ENCODE data around the gene BBS9.

The BBS9 gene

GRCh38 chr7:33432821-33433220 lies 303.5 kb downstream of the BBS9 start:
- H3K27me3 Mint-ChIP-seq (ENCODE audit: low read depth): no peaks in the 10 kb centered on the region
- H3K9me3 Mint-ChIP-seq: no peaks in the 10 kb centered on the region
- no peak overlapping the region for H3K4me3 Mint-ChIP-seq

GRCh38 chr7:33433357-33433756 lies 304.0 kb downstream of the BBS9 start:
- no peak for DNase-seq (ENCODE audit: low spot score)
- Mint-ChIP-seq H3K27ac (no peak overlapping the region), H3K27me3 (ENCODE audit: low read depth) (no peaks in the 10 kb centered on the region), H3K4me3 (no peak overlapping the region), H3K4me1 (ENCODE audit: low read depth) (no peaks in the 10 kb centered on the region), H3K36me3 (ENCODE audit: low read depth) (no peaks in the 10 kb centered on the region), H3K9me3 (no peaks in the 10 kb centered on the region)

More at GRCh38 chr7:33432821-33433220, 303.5 kb downstream of the BBS9 start:
- H3K36me3 Mint-ChIP-seq (ENCODE audit: low read depth): no peaks in the 10 kb centered on the region
- H3K27ac Mint-ChIP-seq: no peak overlapping the region
- no peaks in the 10 kb centered on the region for H3K4me1 Mint-ChIP-seq (ENCODE audit: low read depth)
- no peak for DNase-seq (ENCODE audit: low spot score)

GRCh38 chr7:33444511-33444910 lies 315.1 kb downstream of the BBS9 start:
- Mint-ChIP-seq H3K4me1 (ENCODE audit: low read depth) (no peaks in the 10 kb centered on the region), H3K27me3 (ENCODE audit: low read depth) (no peaks in the 10 kb centered on the region), H3K36me3 (ENCODE audit: low read depth) (no peaks in the 10 kb centered on the region), H3K4me3 (no peak overlapping the region), H3K27ac (no peak overlapping the region), H3K9me3 (no peaks in the 10 kb centered on the region)
- no peak for DNase-seq (ENCODE audit: low spot score)

GRCh38 chr7:33446551-33446950 lies 317.2 kb downstream of the BBS9 start:
- Mint-ChIP-seq H3K27me3 (ENCODE audit: low read depth) (no peaks in the 10 kb centered on the region), H3K27ac (no peak overlapping the region), H3K4me3 (no peak overlapping the region), H3K9me3 (no peaks in the 10 kb centered on the region), H3K36me3 (ENCODE audit: low read depth) (no peaks in the 10 kb centered on the region), H3K4me1 (ENCODE audit: low read depth) (no peaks in the 10 kb centered on the region)
- no peak for DNase-seq (ENCODE audit: low spot score)

DNA sequence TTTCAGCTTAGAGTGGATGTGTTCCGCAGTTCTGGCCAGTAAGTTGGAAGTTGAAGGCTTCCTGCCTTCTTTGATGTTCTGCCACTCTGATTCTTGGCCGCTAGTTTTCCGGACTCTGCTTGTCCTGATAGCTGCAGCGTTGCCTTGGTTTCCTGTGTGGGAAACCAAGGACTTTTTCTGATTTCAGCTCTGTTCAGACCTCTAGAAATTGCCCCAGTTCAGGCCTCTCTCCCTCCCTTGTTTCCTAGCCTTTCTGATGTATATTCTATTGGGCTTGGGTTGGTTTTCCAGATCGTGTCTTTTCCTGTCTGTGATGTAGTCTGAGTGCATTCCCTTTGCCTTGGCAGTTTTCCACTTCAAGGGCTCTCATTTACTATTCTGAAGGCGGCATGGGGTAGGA lies 318.7 kb downstream of the BBS9 start:
- no peaks in the 10 kb centered on the region for H3K27me3 Mint-ChIP-seq (ENCODE audit: low read depth)
- no peaks in the 10 kb centered on the region for H3K36me3 Mint-ChIP-seq (ENCODE audit: low read depth)
- no peak overlapping the region for H3K27ac Mint-ChIP-seq
- no peaks in the 10 kb centered on the region for H3K4me1 Mint-ChIP-seq (ENCODE audit: low read depth)
- H3K9me3 Mint-ChIP-seq: no peaks in the 10 kb centered on the region
- H3K4me3 Mint-ChIP-seq: no peak overlapping the region
- DNase-seq (ENCODE audit: low spot score): no peak

GRCh38 chr7:33449847-33450246 lies 320.5 kb downstream of the BBS9 start:
- DNase-seq (ENCODE audit: low spot score): no peak
- Mint-ChIP-seq H3K27me3 (ENCODE audit: low read depth) (no peaks in the 10 kb centered on the region), H3K27ac (no peak overlapping the region), H3K4me1 (ENCODE audit: low read depth) (no peaks in the 10 kb centered on the region), H3K4me3 (no peak overlapping the region), H3K9me3 (no peaks in the 10 kb centered on the region), H3K36me3 (ENCODE audit: low read depth) (no peaks in the 10 kb centered on the region)

GRCh38 chr7:33452805-33453502 lies 323.6 kb downstream of the BBS9 start:
- Mint-ChIP-seq H3K9me3 (no peaks in the 10 kb centered on the region), H3K4me1 (ENCODE audit: low read depth) (no peaks in the 10 kb centered on the region), H3K27me3 (ENCODE audit: low read depth) (no peaks in the 10 kb centered on the region), H3K27ac (no peak overlapping the region), H3K36me3 (ENCODE audit: low read depth) (no peaks in the 10 kb centered on the region), H3K4me3 (no peak overlapping the region)
- no peak for DNase-seq (ENCODE audit: low spot score)

- H3K36me3 Mint-ChIP-seq (ENCODE audit: low read depth): no peaks in the 10 kb centered on the region
Observed at GRCh38 chr7:33457039-33457438, 327.7 kb downstream of the BBS9 start.

GRCh38 chr7:33458581-33458980 lies 329.2 kb downstream of the BBS9 start:
- Mint-ChIP-seq H3K27me3 (ENCODE audit: low read depth) (no peaks in the 10 kb centered on the region), H3K4me3 (no peak overlapping the region), H3K4me1 (ENCODE audit: low read depth) (no peaks in the 10 kb centered on the region), H3K36me3 (ENCODE audit: low read depth) (no peaks in the 10 kb centered on the region), H3K9me3 (no peaks in the 10 kb centered on the region), H3K27ac (no peak overlapping the region)
- DNase-seq (ENCODE audit: low spot score): no peak

More at GRCh38 chr7:33457039-33457438, 327.7 kb downstream of the BBS9 start:
- no peak overlapping the region for H3K27ac Mint-ChIP-seq
- no peaks in the 10 kb centered on the region for H3K27me3 Mint-ChIP-seq (ENCODE audit: low read depth)
- no peaks in the 10 kb centered on the region for H3K4me1 Mint-ChIP-seq (ENCODE audit: low read depth)
- DNase-seq (ENCODE audit: low spot score): no peak
- H3K4me3 Mint-ChIP-seq: no peak overlapping the region
- no peaks in the 10 kb centered on the region for H3K9me3 Mint-ChIP-seq

DNA sequence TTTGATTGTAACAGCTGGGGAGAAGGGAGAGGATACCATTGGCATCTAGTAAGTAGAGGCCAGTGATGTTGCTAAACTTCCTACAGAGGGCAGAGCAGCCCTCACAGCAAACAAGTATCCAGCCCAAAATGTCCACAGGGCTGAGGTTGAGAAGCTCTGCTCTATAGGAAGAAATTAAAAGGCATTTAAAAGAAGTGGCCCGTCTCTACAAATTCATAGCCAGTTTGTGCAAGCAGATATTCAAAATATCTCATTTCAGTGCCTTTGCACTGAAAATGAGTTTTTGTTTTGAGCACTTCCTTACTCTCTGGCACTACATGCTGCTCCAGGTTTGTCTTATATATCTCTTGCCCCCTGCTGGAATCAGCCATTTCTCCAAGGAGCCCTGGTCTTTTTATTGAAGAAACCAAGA lies 330.0 kb downstream of the BBS9 start:
- Mint-ChIP-seq H3K36me3 (ENCODE audit: low read depth) (no peaks in the 10 kb centered on the region), H3K27ac (no peak overlapping the region), H3K4me3 (no peak overlapping the region), H3K4me1 (ENCODE audit: low read depth) (no peaks in the 10 kb centered on the region), H3K9me3 (no peaks in the 10 kb centered on the region), H3K27me3 (ENCODE audit: low read depth) (no peaks in the 10 kb centered on the region)
- no peak for DNase-seq (ENCODE audit: low spot score)

GRCh38 chr7:33463131-33463530 lies 333.8 kb downstream of the BBS9 start:
- H3K27me3 Mint-ChIP-seq (ENCODE audit: low read depth): no peaks in the 10 kb centered on the region
- H3K9me3 Mint-ChIP-seq: no peaks in the 10 kb centered on the region
- H3K36me3 Mint-ChIP-seq (ENCODE audit: low read depth): no peaks in the 10 kb centered on the region
- no peak for DNase-seq (ENCODE audit: low spot score)
- H3K4me1 Mint-ChIP-seq (ENCODE audit: low read depth): no peaks in the 10 kb centered on the region
- H3K4me3 Mint-ChIP-seq: no peak overlapping the region
- no peak overlapping the region for H3K27ac Mint-ChIP-seq

DNA sequence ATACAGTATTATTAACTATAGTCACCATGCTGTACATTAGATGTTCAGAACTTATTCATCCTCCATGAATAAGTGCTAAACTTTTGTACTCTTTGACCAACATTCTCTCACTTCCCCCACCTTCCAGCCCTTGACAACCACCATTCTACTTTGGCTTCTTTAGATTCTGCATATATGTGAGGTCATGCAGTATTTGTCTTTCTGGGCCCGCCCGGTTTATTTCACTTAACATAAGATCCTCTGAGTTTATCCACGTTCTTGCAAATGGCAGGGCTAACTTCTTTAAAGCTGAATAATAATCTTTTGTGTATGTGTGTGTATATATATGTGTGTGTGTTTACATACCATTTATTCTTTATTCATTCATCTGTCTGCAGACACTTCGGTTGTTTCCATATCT lies 336.8 kb downstream of the BBS9 start:
- H3K27me3 Mint-ChIP-seq (ENCODE audit: low read depth): no peaks in the 10 kb centered on the region
- H3K4me1 Mint-ChIP-seq (ENCODE audit: low read depth): no peaks in the 10 kb centered on the region
- H3K4me3 Mint-ChIP-seq: no peak overlapping the region
- H3K36me3 Mint-ChIP-seq (ENCODE audit: low read depth): no peaks in the 10 kb centered on the region
- H3K9me3 Mint-ChIP-seq: no peaks in the 10 kb centered on the region
- no peak overlapping the region for H3K27ac Mint-ChIP-seq
- DNase-seq (ENCODE audit: low spot score): no peak

GRCh38 chr7:33471636-33472242 lies 342.4 kb downstream of the BBS9 start:
- Mint-ChIP-seq H3K27me3 (ENCODE audit: low read depth) (no peaks in the 10 kb centered on the region), H3K27ac (no peak overlapping the region), H3K4me3 (no peak overlapping the region), H3K9me3 (no peaks in the 10 kb centered on the region), H3K36me3 (ENCODE audit: low read depth) (no peaks in the 10 kb centered on the region), H3K4me1 (ENCODE audit: low read depth) (no peaks in the 10 kb centered on the region)
- no peak for DNase-seq (ENCODE audit: low spot score)

- Mint-ChIP-seq H3K9me3 (no peaks in the 10 kb centered on the region), H3K27ac (no peak overlapping the region), H3K4me1 (ENCODE audit: low read depth) (no peaks in the 10 kb centered on the region), H3K27me3 (ENCODE audit: low read depth) (no peaks in the 10 kb centered on the region), H3K4me3 (no peak overlapping the region), H3K36me3 (ENCODE audit: low read depth) (no peaks in the 10 kb centered on the region)
- no peak for DNase-seq (ENCODE audit: low spot score)
Observed at GRCh38 chr7:33472348-33473025, 343.1 kb downstream of the BBS9 start.

Data from T-helper 2 cell treated with Interferon-gamma antibody and Interleukin-4, amounts not matched to agents 5 μg/mL and 100 μg/mL, for 36 hours (primary cell).